Medulla oblongata (tissue), 1 donor: ENCODE results near the gene GNB1L.

Experiments
- DNase-seq: peaks from one replicate; pipeline ENCODE4 v3.0.0-alpha.2; 2015; ENCODE audit errors: extremely low spot score

Gene GNB1L

DNA sequence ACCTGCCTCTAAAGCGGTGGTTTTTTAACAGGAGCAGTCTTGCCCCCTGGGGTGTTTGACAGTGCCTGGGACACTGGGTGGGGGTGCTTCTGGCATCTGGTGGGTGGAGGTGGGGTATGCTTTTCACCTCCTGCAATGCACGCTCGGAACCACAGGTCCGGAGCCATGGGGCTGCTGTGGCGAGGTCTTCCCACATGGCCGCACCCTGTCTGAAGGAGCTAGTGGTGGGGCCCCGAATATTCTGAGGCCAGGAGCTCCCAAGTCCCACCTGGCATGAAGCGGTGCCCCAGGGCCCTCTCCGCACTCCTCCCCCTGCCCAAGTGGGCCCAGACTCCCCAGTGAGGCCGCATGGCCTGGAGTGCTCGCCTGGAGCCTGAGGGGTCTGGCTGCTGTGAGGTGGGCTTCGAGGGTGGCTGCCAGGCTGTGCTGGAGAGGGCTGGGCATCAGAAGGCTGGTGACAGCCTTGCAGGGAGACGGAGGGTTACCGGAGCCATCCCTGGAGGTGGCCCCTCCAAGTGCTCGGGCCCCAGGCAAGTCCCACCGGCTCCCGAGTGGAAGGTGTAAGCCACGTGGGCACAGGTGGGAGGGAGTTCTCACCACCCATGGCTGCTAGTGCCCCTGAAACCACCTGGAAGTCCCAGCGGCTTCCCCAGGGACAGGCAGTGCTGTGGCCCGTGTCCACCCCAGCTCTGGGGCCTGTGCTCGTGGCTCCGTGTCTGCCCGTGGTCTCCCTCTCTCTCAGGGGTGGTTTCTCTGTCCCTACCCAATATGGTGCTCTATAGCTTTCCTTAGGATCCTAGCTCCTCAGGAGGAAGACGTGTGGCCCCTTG is 79.0 kb downstream of the GNB1L start:
- DNase-seq, result no peak

DNA sequence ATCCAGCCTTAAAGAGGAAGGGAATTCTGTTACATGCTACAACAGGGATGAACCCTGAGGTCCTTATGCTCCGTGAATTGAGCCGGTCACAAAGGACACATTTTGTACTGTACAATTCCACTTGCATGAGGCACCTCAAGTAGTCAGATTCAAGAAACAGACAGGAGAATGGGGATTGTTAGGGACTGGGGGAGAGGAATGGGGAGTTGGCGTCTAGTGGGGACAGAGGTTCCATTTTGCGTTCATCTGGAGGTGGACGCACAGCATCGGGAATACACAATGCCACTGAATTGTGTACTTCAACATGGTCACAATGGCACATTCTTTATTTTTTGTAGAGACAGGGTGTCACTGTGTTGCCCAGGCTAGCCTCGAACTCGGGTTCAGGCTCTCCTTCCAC is 80.0 kb downstream of the GNB1L start:
- DNase-seq, result no peak

- no peak for DNase-seq
Observed at GRCh38 chr22:19773470-19774040, 81.1 kb downstream of the GNB1L start.

GRCh38 chr22:19772673-19773469 is 81.8 kb downstream of the GNB1L start:
- peak; percentile 3 for DNase-seq

- DNase-seq, result no peak
Observed at GRCh38 chr22:19772422-19772672, 82.3 kb downstream of the GNB1L start.

GRCh38 chr22:19770349-19771220 is 84.1 kb downstream of the GNB1L start:
- no peak for DNase-seq

DNA sequence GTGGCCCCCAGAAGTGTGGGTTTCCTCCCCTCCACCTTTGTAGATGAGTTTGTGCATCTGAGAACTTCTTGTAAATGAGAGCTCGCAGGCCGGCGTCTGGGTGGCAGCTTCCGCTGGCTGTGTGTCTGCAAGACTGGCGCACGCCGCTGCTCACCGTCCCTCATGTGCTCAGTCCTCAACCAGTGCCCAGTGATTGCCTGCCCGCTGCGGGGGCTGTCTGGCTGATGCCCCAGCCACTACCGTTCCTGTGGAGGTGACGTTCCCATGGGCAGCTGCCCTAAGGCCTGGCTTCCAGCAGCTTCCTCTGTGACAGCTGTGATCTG is 85.3 kb downstream of the GNB1L start:
- DNase-seq, result no peak

GRCh38 chr22:19767427-19768341 is 87.0 kb downstream of the GNB1L start:
- no peak for DNase-seq

DNA sequence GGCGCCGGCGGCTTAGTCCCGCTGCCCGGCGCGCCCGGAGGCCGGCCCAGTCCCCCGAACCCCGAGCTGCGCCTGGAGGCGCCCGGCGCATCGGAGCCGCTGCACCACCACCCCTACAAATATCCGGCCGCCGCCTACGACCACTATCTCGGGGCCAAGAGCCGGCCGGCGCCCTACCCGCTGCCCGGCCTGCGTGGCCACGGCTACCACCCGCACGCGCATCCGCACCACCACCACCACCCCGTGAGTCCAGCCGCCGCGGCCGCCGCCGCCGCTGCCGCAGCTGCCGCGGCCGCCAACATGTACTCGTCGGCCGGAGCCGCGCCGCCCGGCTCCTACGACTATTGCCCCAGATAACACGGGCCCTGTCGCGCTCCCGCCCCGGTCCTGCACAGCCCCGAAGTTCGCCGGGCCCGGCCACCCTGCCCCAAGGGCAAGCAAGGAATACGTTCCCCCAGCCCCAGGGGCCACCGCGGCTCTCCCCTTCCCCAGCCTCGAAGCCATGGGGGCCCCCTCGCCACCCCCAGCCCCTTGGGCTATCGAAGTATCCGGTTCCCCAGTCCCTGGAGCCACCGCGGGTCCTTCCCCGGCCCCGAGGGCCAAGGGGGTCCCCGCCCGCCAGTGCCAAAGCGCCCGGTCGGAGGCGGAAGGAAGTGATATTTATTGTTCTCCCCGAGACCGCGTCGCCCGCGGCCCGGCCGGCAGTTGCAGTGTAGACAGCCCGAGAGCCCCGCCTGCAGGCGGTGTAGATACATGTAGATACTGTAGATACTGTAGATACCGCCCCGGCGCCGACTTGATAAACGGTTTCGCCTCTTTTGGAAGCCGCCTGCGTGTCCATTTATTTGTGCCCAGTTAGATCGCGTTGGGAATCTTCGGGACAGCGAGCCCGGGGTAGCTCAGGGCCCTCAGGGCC is 87.9 kb downstream of the GNB1L start:
- no peak for DNase-seq

DNA sequence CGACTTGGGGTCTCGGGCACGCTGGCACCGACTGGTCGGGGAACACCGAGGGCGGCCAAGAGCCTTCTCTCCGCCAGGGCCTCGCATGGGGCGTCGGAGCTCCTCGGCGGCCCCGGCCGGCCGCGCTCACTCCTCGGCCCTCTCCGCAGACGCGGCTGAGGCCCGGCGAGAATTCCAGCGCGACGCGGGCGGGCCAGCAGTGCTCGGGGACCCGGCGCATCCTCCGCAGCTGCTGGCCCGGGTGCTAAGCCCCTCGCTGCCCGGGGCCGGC is 88.5 kb downstream of the GNB1L start:
- no peak for DNase-seq

- no peak for DNase-seq
Observed at GRCh38 chr22:19765477-19766239, 89.0 kb downstream of the GNB1L start.

DNA sequence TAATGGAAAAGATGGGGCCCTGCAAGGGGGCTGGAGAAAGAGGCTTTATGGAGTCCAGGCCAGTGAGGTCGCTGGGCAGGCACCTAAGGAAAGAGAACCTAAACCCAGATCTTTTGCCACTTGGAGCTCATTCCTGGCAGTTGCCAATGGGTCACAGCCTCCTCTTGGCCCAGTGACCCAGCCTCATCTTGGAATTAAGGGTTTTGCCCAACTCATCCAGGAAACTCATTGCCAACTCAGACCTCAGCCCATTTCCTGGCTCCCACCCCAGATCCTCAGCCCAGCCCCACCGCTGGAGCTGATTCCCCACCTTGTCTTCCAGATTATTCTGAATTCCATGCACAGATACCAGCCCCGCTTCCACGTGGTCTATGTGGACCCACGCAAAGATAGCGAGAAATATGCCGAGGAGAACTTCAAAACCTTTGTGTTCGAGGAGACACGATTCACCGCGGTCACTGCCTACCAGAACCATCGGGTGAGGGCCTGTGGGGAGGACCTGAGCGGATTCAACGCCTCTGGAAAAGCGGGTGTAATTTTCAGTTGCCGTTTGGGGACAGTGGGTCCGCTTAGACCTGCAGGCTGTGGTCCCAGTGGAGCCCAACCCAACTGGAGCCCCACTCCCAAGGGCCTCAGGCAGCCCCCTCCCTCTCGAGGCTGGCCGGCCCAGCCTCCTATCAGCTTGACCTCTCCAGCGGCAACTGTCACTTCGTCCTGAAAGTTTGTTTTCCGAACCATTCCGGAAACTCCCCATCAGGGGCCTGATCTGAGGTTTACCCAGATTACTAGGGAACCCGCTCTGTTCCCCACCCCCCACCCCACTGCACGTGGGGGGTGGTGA is 89.8 kb downstream of the GNB1L start:
- DNase-seq, result no peak

DNA sequence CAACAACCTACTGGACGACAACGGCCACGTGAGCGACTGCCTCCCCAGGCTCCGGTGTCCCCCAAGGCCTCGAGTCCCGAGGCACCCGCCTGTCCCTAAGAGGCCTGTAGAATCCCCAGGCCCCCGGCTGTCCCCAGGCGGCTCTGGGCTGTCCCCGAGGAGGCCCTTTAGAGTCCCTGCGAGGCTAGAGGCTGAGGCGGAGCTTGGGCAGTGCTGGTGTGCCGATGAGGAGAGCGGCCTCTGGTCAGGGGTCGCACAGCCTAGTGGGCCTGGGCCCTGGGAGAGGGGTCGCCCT is 90.4 kb downstream of the GNB1L start:
- DNase-seq, result no peak

- DNase-seq, result no peak
Observed at GRCh38 chr22:19763458-19764298, 91.0 kb downstream of the GNB1L start.

DNA sequence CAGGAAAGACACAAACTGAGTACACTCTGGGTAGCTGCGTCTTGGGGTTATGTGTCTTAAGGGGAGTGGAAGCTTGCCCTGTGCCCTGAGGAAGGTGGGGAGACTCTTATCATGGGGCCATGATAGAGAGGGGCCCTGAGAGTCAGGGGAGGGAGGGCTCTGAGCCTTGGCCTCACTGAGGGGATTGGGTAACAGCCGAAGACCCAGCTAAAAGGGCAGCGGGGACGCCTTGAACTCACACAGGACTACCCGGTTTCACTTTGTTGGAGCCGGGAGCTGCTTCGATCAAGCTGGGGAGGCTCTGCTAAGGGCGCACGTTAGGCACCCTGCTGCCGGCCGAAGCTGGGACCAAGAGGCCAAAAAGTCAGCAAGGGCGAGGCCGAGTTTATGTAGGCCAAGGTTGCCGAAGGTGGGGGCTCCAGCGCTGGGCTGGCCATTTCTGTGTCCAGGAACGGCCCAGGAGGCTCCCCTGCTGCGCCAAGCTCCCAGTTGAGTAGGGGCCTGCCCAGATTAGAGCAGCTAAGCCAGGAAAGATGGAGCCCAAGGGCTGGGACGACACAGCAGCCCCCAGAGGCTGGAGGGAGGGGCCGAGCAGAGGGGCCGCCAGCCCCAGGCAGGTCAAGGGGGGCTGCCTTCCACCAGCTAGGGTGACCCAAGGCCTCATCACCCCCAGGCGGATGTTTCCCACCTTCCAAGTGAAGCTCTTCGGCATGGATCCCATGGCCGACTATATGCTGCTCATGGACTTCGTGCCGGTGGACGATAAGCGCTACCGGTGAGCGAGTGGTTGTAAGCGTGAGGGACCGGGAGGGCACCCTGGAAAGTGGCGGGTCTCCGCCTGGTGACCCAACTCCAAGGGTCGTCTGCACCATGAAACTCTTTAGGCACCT is 91.9 kb downstream of the GNB1L start:
- DNase-seq, result no peak

DNA sequence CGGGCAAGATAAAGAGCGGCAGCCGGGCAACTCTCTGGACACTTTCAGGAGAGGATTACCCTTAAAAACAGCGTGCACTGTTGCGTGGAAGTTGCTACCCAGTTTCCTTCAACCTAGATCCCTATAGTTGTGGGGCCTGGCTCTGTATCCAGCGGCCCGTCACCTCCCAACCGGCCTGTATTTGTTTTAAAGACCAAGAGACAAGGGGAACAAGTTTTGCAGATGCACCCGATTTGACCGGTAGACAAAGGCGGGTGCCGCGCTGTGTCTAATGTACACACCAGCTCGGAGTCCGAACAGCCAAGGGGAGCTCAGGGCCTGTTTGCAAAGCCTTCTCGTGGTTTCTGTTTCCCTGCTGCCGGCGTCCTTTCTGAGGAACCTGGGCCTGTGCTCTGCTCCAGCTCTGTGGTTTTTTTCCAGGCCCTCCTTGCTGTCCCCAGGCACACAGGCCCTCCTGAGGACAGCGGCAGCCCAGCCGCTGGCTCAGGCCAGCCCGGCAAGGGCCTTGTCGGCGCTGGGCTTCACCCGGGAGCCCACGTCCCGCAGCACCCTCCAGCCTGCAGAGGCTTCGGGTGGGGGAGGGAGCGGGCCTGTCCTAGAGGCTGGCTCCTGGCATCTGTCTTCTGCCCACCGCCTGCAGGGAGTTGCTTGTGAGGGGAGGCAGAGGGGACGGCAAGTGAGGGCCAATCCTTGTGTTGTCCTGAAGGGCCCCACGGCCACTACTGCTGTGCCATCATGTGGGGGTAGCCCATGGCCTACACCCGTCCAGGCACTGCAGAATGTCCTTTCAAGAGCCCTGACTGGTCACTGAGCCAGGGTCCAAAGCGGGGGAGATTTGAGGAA is 92.7 kb downstream of the GNB1L start:
- DNase-seq, result no peak
